HuH-7.5 (cell line): ENCODE measurements around the gene ARL14EP.

Experiments used
- DNase-seq: peaks from one replicate; pipeline ENCODE4 v3.0.0; 2011; ENCODE audit warnings: low spot score

The ARL14EP gene

GRCh38 chr11:30326906-30327305 is 4.0 kb downstream of the ARL14EP start:
- no peak for DNase-seq

- no peak for DNase-seq
Observed at GRCh38 chr11:30328681-30329080, 5.8 kb downstream of the ARL14EP start.

GRCh38 chr11:30329150-30329940 is 6.4 kb downstream of the ARL14EP start:
- no peak for DNase-seq

GRCh38 chr11:30333405-30333804 is 10.5 kb downstream of the ARL14EP start:
- DNase-seq, result no peak

- DNase-seq, result no peak
Observed at GRCh38 chr11:30342736-30343166, 19.8 kb downstream of the ARL14EP start.

- DNase-seq, result no peak
Observed at GRCh38 chr11:30344085-30344484, 21.2 kb downstream of the ARL14EP start.

- DNase-seq, result no peak
Observed at GRCh38 chr11:30345644-30346043, 22.7 kb downstream of the ARL14EP start.

- DNase-seq, result peak; percentile 13
Observed at GRCh38 chr11:30346068-30346688, 23.3 kb downstream of the ARL14EP start.

GRCh38 chr11:30348035-30348434 is 25.1 kb downstream of the ARL14EP start:
- no peak for DNase-seq

GRCh38 chr11:30349885-30350284 is 27.0 kb downstream of the ARL14EP start:
- DNase-seq, result no peak

- DNase-seq, result no peak
Observed at GRCh38 chr11:30350384-30350783, 27.5 kb downstream of the ARL14EP start.

GRCh38 chr11:30351061-30351460 is 28.2 kb downstream of the ARL14EP start:
- DNase-seq, result no peak

GRCh38 chr11:30356391-30356790 is 33.5 kb downstream of the ARL14EP start:
- DNase-seq, result no peak

GRCh38 chr11:30357872-30358271 is 35.0 kb downstream of the ARL14EP start:
- DNase-seq, result no peak

GRCh38 chr11:30358536-30358935 is 35.6 kb downstream of the ARL14EP start:
- DNase-seq, result no peak

- no peak for DNase-seq
Observed at GRCh38 chr11:30360741-30361140, 37.8 kb downstream of the ARL14EP start.

- DNase-seq, result no peak
Observed at GRCh38 chr11:30364139-30364836, 41.4 kb downstream of the ARL14EP start.

GRCh38 chr11:30364837-30365482 is 42.1 kb downstream of the ARL14EP start:
- DNase-seq, result no peak

GRCh38 chr11:30365793-30366517 is 43.1 kb downstream of the ARL14EP start:
- no peak for DNase-seq

GRCh38 chr11:30368394-30368793 is 45.5 kb downstream of the ARL14EP start:
- DNase-seq, result no peak

GRCh38 chr11:30370164-30370563 is 47.3 kb downstream of the ARL14EP start:
- no peak for DNase-seq

- no peak for DNase-seq
Observed at GRCh38 chr11:30377347-30377746, 54.4 kb downstream of the ARL14EP start.
